ENCODE results near the gene ARSB. TPM values are rescaled to one million over a fixed set of nuclear protein-coding genes. Genes with fewer than 3 reads are reported as not detected.

The ARSB gene
- total and polyA plus RNA-seq, 10 of the 15 experiments (the other 5 are each of a cell fraction or from before 2014, with no cell fraction given) = 1.2 to 8.2 (median 6.1) TPM

GRCh38 chr5:78757269-78758053, 227.6 kb downstream of the ARSB start (continued):
- TF ChIP-seq RCOR1 (conservative IDR thresholded peaks at IDR 0.05; ENCODE audit: low read depth, low read length) (no peak), NRF1 (conservative IDR thresholded peaks at IDR 0.05; ENCODE audit: low read depth, low read length) (no peak), WRNIP1 (IDR thresholded peaks at IDR 0.05; ENCODE audit: borderline replicate concordance, low read depth, low read length) (no peak), SMC3 (IDR thresholded peaks at IDR 0.05; ENCODE audit: borderline replicate concordance, low read length) (no peak), ZNF207 (IDR thresholded peaks at IDR 0.05; ENCODE audit: borderline replicate concordance) (no peak; the same call in 1 of the 2 replicates), TARDBP (IDR thresholded peaks at IDR 0.05; ENCODE audit: borderline replicate concordance) (no peak), CBX5 (IDR thresholded peaks at IDR 0.05; ENCODE audit: low read depth) (no peak), ZSCAN29 (IDR thresholded peaks at IDR 0.05) (no peak), IRF3 (IDR thresholded peaks at IDR 0.05) (no peak), RAD21 (IDR thresholded peaks at IDR 0.05; ENCODE audit: insufficient read depth, low read depth, low read length) (no peak), E2F4 (IDR thresholded peaks at IDR 0.05; ENCODE audit: low read depth, low read length) (no peak), SIX5 (IDR thresholded peaks at IDR 0.05; ENCODE audit: low read depth, low read length, severe bottlenecking) (no peak), ZBTB33 (IDR thresholded peaks at IDR 0.05) (no peak), MYC (IDR thresholded peaks at IDR 0.05; ENCODE audit: insufficient read depth, insufficient read length, insufficient replicate concordance, low read length, severe bottlenecking) (no peak), DPF2 (IDR thresholded peaks at IDR 0.05) (peak; percentile 21; the same call in 1 of the 2 replicates), RFX5 (IDR thresholded peaks at IDR 0.05; ENCODE audit: low read depth, low read length) (no peak), CBX3 (IDR thresholded peaks at IDR 0.05; ENCODE audit: borderline replicate concordance, low read depth) (no peak), CHD2 (IDR thresholded peaks at IDR 0.05; ENCODE audit: borderline replicate concordance, low read depth, low read length) (no peak), NBN (IDR thresholded peaks at IDR 0.05) (no peak), USF2 (IDR thresholded peaks at IDR 0.05; ENCODE audit: borderline replicate concordance, low read depth, low read length) (no peak), ZNF274 (IDR thresholded peaks at IDR 0.05; ENCODE audit: insufficient read depth, insufficient read length) (no peak), MXI1 (IDR thresholded peaks at IDR 0.05; ENCODE audit: low read depth, low read length) (no peak; the same call in 1 of the 2 replicates), ZBTB11 (CRISPR knock-in tag; IDR thresholded peaks at IDR 0.05) (no peak)

Data from GM12878 (cell line).